ENCODE measurements around the gene A3GALT2.
A peak's percentile ranks its signal among the peaks of the same experiment; 100 is the strongest.

A3GALT2 gene

GRCh38 chr1:33276573-33277298, 44.2 kb downstream of the A3GALT2 start:
- H3K9ac ChIP-seq = no peak overlapping the region
- no peak overlapping the region for H3K4me3 ChIP-seq
- H3K27ac ChIP-seq = no peak overlapping the region
- H3K36me3 ChIP-seq = peaks cover 97% of the 10 kb centered on the region
- peaks cover 67% of the 10 kb centered on the region for H4K20me1 ChIP-seq
- no peaks in the 10 kb centered on the region for H3K9me3 ChIP-seq
- no peak for TF ChIP-seq Cebpa-rat (IDR thresholded peaks at IDR 0.05)
- no peak overlapping the region for H3K4me2 ChIP-seq
- H3K27me3 ChIP-seq = no peaks in the 10 kb centered on the region
- peaks cover 35% of the 10 kb centered on the region for H3K4me1 ChIP-seq

GRCh38 chr1:33275706-33276572, 45.0 kb downstream of the A3GALT2 start:
- Histone ChIP-seq H3K9me3 (no peaks in the 10 kb centered on the region), H3K27me3 (no peaks in the 10 kb centered on the region), H3K4me1 (peaks cover 43% of the 10 kb centered on the region), H3K36me3 (peaks cover 97% of the 10 kb centered on the region), H3K27ac (no peak overlapping the region), H3K4me2 (no peak overlapping the region), H4K20me1 (peaks cover 70% of the 10 kb centered on the region), H3K4me3 (no peak overlapping the region), H3K9ac (no peak overlapping the region)
- TF ChIP-seq Cebpa-rat (IDR thresholded peaks at IDR 0.05) = no peak

DNA sequence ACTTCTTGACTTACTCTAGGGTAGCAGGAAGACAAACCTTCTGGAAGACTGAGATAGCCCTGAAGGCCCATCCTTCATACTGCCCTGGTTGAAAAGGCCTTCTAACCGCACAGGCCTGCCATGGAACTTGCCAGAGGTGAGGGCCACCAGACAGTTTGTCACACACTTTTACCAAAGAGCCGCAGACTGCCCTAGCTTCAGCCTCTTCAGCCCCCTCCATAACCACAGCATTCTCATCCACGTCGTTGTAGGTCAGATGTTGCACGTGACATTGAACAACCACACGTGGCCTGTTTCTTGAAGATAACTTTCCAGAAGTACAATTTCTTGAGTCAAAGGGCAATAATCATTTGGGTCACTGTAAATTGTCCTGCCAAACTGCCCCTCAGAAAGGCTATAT, 45.7 kb downstream of the A3GALT2 start:
- H4K20me1 ChIP-seq = peaks cover 78% of the 10 kb centered on the region
- H3K36me3 ChIP-seq = peaks cover 97% of the 10 kb centered on the region

DNA sequence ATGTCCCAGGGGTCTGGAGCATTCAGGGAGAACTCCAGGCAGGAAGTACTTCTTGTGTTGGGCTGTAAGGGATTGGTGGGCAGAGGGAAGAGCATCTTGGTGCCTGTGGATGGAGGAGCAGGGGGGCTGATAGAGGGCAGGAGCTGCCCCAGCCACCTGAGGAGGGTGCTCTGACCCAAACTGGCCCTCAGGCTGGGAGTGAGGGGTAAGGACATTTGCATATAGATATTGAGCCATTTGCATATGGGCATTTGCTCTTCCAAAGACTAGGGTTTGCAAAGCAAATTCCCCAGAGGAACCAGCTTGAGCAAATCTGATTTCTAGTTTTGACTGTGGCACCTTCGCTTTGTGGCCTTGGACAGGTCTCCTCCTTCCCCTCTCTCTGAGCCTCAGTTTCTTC, 46.5 kb downstream of the A3GALT2 start:
- Histone ChIP-seq H3K9me3 (no peaks in the 10 kb centered on the region), H4K20me1 (peaks cover 85% of the 10 kb centered on the region), H3K4me1 (peaks cover 53% of the 10 kb centered on the region), H3K27ac (no peak overlapping the region), H3K4me2 (no peak overlapping the region), H3K27me3 (no peaks in the 10 kb centered on the region), H3K4me3 (no peak overlapping the region), H3K36me3 (peaks cover 97% of the 10 kb centered on the region), H3K9ac (no peak overlapping the region)
- TF ChIP-seq Cebpa-rat (IDR thresholded peaks at IDR 0.05) = no peak

More for the DNA sequence above, 45.7 kb downstream of the A3GALT2 start:
- H3K9ac ChIP-seq = no peak overlapping the region
- no peak overlapping the region for H3K4me3 ChIP-seq
- H3K4me2 ChIP-seq = no peak overlapping the region
- no peak overlapping the region for H3K27ac ChIP-seq
- no peak for TF ChIP-seq Cebpa-rat (IDR thresholded peaks at IDR 0.05)
- no peaks in the 10 kb centered on the region for H3K27me3 ChIP-seq
- H3K9me3 ChIP-seq = no peaks in the 10 kb centered on the region
- peaks cover 50% of the 10 kb centered on the region for H3K4me1 ChIP-seq

- no peak for TF ChIP-seq Cebpa-rat (IDR thresholded peaks at IDR 0.05)
- no peaks in the 10 kb centered on the region for H3K9me3 ChIP-seq
- H3K4me3 ChIP-seq = no peak overlapping the region
- H3K4me2 ChIP-seq = no peak overlapping the region
- peaks cover 90% of the 10 kb centered on the region for H4K20me1 ChIP-seq
- no peak overlapping the region for H3K27ac ChIP-seq
- no peaks in the 10 kb centered on the region for H3K27me3 ChIP-seq
- H3K36me3 ChIP-seq = peaks cover 98% of the 10 kb centered on the region
- no peak overlapping the region for H3K9ac ChIP-seq
- H3K4me1 ChIP-seq = peaks cover 53% of the 10 kb centered on the region
These were observed 46.9 kb downstream of the A3GALT2 start for GRCh38 chr1:33273961-33274371.

GRCh38 chr1:33273406-33273805, 47.5 kb downstream of the A3GALT2 start:
- no peaks in the 10 kb centered on the region for H3K27me3 ChIP-seq
- no peaks in the 10 kb centered on the region for H3K9me3 ChIP-seq
- peaks cover 98% of the 10 kb centered on the region for H3K36me3 ChIP-seq
- no peak overlapping the region for H3K4me3 ChIP-seq
- no peak overlapping the region for H3K27ac ChIP-seq
- peaks cover 96% of the 10 kb centered on the region for H4K20me1 ChIP-seq
- no peak overlapping the region for H3K4me2 ChIP-seq
- H3K4me1 ChIP-seq = peaks cover 53% of the 10 kb centered on the region
- TF ChIP-seq Cebpa-rat (IDR thresholded peaks at IDR 0.05) = no peak
- H3K9ac ChIP-seq = no peak overlapping the region

- Histone ChIP-seq H3K27ac (no peak overlapping the region), H3K4me2 (peak overlapping the region; percentile 16; the same call in 1 of the 2 replicates), H3K36me3 (peaks cover 98% of the 10 kb centered on the region), H3K4me3 (no peak overlapping the region), H4K20me1 (peaks cover 97% of the 10 kb centered on the region), H3K27me3 (no peaks in the 10 kb centered on the region), H3K4me1 (peaks cover 51% of the 10 kb centered on the region), H3K9me3 (no peaks in the 10 kb centered on the region), H3K9ac (no peak overlapping the region; the same call in 1 of the 2 replicates)
- TF ChIP-seq Cebpa-rat (IDR thresholded peaks at IDR 0.05) = no peak
These were observed 48.0 kb downstream of the A3GALT2 start for GRCh38 chr1:33272930-33273329.

- no peak overlapping the region for H3K4me3 ChIP-seq
- no peak for TF ChIP-seq Cebpa-rat (IDR thresholded peaks at IDR 0.05)
- no peaks in the 10 kb centered on the region for H3K27me3 ChIP-seq
- no peaks in the 10 kb centered on the region for H3K9me3 ChIP-seq
- peaks cover 47% of the 10 kb centered on the region for H3K4me1 ChIP-seq
- H3K4me2 ChIP-seq = peak overlapping the region; percentile 16; the same call in 1 of the 2 replicates
- peaks cover 98% of the 10 kb centered on the region for H3K36me3 ChIP-seq
- H3K27ac ChIP-seq = no peak overlapping the region
- peaks cover 97% of the 10 kb centered on the region for H4K20me1 ChIP-seq
- no peak overlapping the region; the same call in 1 of the 2 replicates for H3K9ac ChIP-seq
These were observed 48.4 kb downstream of the A3GALT2 start for GRCh38 chr1:33272509-33272908.

GRCh38 chr1:33271666-33272505, 49.0 kb downstream of the A3GALT2 start:
- TF ChIP-seq Cebpa-rat (IDR thresholded peaks at IDR 0.05) = no peak
- peaks cover 93% of the 10 kb centered on the region for H3K36me3 ChIP-seq

More at GRCh38 chr1:33271666-33272505, 49.0 kb downstream of the A3GALT2 start:
- Histone ChIP-seq H3K4me2 (peak overlapping the region; percentile 16; the same call in 1 of the 2 replicates), H4K20me1 (peaks cover 97% of the 10 kb centered on the region), H3K4me1 (peaks cover 44% of the 10 kb centered on the region), H3K9ac (no peak overlapping the region; the same call in 1 of the 2 replicates), H3K27ac (no peak overlapping the region), H3K27me3 (no peaks in the 10 kb centered on the region), H3K9me3 (no peaks in the 10 kb centered on the region), H3K4me3 (no peak overlapping the region)

Data from BLaER1 (cell line).